PC-9 (cell line): Measurements from ENCODE around the gene CMTM6. TPM values are rescaled to one million over a fixed set of nuclear protein-coding genes. Genes with fewer than 3 reads are reported as not detected.

Source experiments
- BruUV-seq: library from RNA; stranded (reverse); fragments of 400-500 nt; replicated peaks from 2 replicates; lab custom pipeline; 2021; lab: Mats Ljungman, UMichigan
- CTCF ChIA-PET: fragments of 300-600 bp; sonication (Branson Sonifier 250); formaldehyde crosslinking; loops from one replicate; lab custom pipeline; 2022; ENCODE audit warnings: antibody characterized with exemption; lab: Charles Lee
- POLR2A ChIA-PET: fragments of 300-600 bp; sonication (Branson Sonifier 250); formaldehyde crosslinking; loops from one replicate; lab custom pipeline; 2022; ENCODE audit warnings: antibody characterized with exemption; ENCODE audit not compliant: unreplicated experiment; lab: Charles Lee
- DNase-seq, 2 experiments: peaks; one replicate each; pipeline versions ENCODE4 v3.0.0 to v3.0.0-alpha.2; 2015 to 2022; ENCODE audit warnings: mixed read lengths in 1 of 2
- H2AFZ ChIP-seq: fragments of 200-600 bp; sonication (generic); 2 replicates; pipeline ENCODE4 v1.8.1; 2017; ENCODE audit warnings: antibody characterized with exemption
- H3F3A ChIP-seq: fragments of 200-600 bp; sonication (generic); 2 replicates; pipeline ENCODE4 v1.8.1; 2017; ENCODE audit warnings: antibody characterized with exemption, mild to moderate bottlenecking, low read depth; ENCODE audit not compliant: insufficient read depth
- H3K27ac ChIP-seq: fragments of 200-600 bp; sonication (generic); 2 replicates; pipeline ENCODE4 v1.6.1; 2016; ENCODE audit warnings: mixed run types
- H3K27me3 ChIP-seq: fragments of 200-600 bp; sonication (generic); 2 replicates; pipeline ENCODE4 v1.6.1; 2016; ENCODE audit warnings: low read depth, mixed run types; ENCODE audit not compliant: insufficient read depth
- H3K36me3 ChIP-seq: fragments of 200-600 bp; sonication (generic); 2 replicates; pipeline ENCODE4 v1.6.1; 2016; ENCODE audit warnings: low read depth, mixed run types
- H3K4me1 ChIP-seq: fragments of 200-600 bp; sonication (generic); replicated peaks from 2 replicates; pipeline ENCODE4 v1.6.1; 2016; ENCODE audit warnings: mixed run types; ENCODE audit not compliant: insufficient read depth
- H3K4me2 ChIP-seq: fragments of 200-600 bp; sonication (generic); 2 replicates; pipeline ENCODE4 v1.6.1; 2017; ENCODE audit warnings: mixed run types
- H3K4me3 ChIP-seq: fragments of 200-600 bp; sonication (generic); 2 replicates; pipeline ENCODE4 v1.6.1; 2016; ENCODE audit warnings: mixed run types
- H3K79me2 ChIP-seq: fragments of 200-600 bp; sonication (generic); 2 replicates; pipeline ENCODE4 v1.6.1; 2017; ENCODE audit warnings: low read depth, mixed run types
- H3K9me2 ChIP-seq: fragments of 200-600 bp; sonication (generic); 2 replicates; pipeline ENCODE4 v1.8.1; 2017; ENCODE audit warnings: mild to moderate bottlenecking; ENCODE audit not compliant: insufficient read depth
- H3K9me3 ChIP-seq: fragments of 200-600 bp; sonication (generic); 2 replicates; pipeline ENCODE4 v1.8.1; 2016; ENCODE audit warnings: low read depth; ENCODE audit not compliant: insufficient read depth
- H4K20me1 ChIP-seq: fragments of 200-600 bp; sonication (generic); 2 replicates; pipeline ENCODE4 v1.8.1; 2017; ENCODE audit not compliant: insufficient read depth
- EZH2 ChIP-seq: fragments of 200-600 bp; sonication (generic); IDR thresholded peaks from 2 replicates; pipeline ENCODE4 v1.8.0; 2017; ENCODE audit warnings: antibody characterized with exemption, low read depth
- intact Hi-C: fragments of 100-400 bp; cut with micrococcal nuclease; formaldehyde crosslinking; loops from one replicate; pipeline ENCODE4 v1.10.0; 2022; ENCODE audit not compliant: unreplicated experiment
- total RNA-seq: library from RNA; stranded (reverse); gene quantifications from 2 replicates; pipeline ENCODE4 v1.2.3, GENCODE V29; 2021
- TF ChIP-seq, protein P1 (sequence below): fragments of 200-600 bp; sonication (generic); conservative IDR thresholded peaks from 2 replicates; pipeline ENCODE4 v1.6.1; 2017; ENCODE audit warnings: mixed run types, antibody characterized with exemption, mild to moderate bottlenecking, moderate library complexity

CMTM6 gene
- total RNA-seq, 1 experiment from 2014 or later: 69.4 TPM

DNA sequence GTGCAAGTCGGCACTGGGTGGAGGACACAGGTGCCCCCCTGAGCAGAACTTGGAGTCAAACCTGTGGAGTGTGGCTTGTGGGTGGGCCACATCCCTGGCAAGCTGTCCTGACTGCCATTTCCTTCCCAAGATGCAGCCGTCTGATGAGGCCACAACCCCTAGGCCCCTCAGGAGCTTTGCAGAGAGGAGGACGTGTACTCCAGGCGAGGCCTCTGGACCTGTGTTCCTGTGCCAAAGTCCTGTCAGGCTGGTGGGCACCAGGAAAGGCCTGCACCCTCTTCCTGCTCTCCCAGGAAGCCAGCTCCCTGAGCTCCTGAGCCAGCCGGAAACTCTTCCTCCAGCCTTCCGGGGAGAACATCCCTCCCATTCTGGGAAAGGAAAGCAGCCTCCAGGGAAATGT is 48.5 kb downstream of the CMTM6 start:
- Histone ChIP-seq H2AFZ (no peak overlapping the region), H3K4me3 (no peak overlapping the region), H4K20me1 (no peaks in the 10 kb centered on the region), H3K4me1 (no peaks in the 10 kb centered on the region), H3K9me2 (no peaks in the 10 kb centered on the region), H3K4me2 (no peak overlapping the region), H3K36me3 (no peaks in the 10 kb centered on the region), H3F3A (no peaks in the 10 kb centered on the region), H3K79me2 (no peaks in the 10 kb centered on the region), H3K27me3 (no peaks in the 10 kb centered on the region), H3K27ac (no peak overlapping the region), H3K9me3 (no peaks in the 10 kb centered on the region)
- TF ChIP-seq, protein P1, sequence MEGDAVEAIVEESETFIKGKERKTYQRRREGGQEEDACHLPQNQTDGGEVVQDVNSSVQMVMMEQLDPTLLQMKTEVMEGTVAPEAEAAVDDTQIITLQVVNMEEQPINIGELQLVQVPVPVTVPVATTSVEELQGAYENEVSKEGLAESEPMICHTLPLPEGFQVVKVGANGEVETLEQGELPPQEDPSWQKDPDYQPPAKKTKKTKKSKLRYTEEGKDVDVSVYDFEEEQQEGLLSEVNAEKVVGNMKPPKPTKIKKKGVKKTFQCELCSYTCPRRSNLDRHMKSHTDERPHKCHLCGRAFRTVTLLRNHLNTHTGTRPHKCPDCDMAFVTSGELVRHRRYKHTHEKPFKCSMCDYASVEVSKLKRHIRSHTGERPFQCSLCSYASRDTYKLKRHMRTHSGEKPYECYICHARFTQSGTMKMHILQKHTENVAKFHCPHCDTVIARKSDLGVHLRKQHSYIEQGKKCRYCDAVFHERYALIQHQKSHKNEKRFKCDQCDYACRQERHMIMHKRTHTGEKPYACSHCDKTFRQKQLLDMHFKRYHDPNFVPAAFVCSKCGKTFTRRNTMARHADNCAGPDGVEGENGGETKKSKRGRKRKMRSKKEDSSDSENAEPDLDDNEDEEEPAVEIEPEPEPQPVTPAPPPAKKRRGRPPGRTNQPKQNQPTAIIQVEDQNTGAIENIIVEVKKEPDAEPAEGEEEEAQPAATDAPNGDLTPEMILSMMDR: no peak
- no peak for TF ChIP-seq EZH2
- no TSS peak for BruUV-seq
- DNase-seq: no peak
- intact Hi-C loops: no loop called here
- CTCF ChIA-PET: no interaction called here
- POLR2A ChIA-PET: no interaction called here

DNA sequence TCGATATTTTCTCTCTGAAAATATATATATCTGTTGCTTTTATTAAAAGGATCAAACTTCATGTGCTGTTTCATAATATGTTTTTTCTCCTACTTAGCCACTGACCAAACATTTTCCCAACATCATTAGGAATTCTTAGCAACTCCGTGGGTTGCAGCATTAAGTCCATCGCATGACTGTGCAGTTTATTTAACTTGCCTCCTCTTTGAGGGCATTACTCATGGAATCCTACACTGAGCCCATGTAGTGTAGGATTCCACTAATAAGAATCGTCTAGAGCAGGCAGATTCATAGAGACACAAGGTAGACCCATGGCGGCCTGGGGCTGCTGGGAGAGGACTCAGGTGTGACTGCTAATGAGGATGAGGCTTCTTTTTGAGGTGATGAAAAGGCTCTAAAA is 49.3 kb downstream of the CMTM6 start:
- Histone ChIP-seq H2AFZ (no peak overlapping the region), H3K4me2 (no peak overlapping the region), H3F3A (no peaks in the 10 kb centered on the region), H3K27ac (no peak overlapping the region), H3K9me2 (no peaks in the 10 kb centered on the region), H4K20me1 (no peaks in the 10 kb centered on the region), H3K4me3 (no peak overlapping the region), H3K27me3 (no peaks in the 10 kb centered on the region), H3K4me1 (no peaks in the 10 kb centered on the region), H3K79me2 (no peaks in the 10 kb centered on the region), H3K36me3 (no peaks in the 10 kb centered on the region), H3K9me3 (no peaks in the 10 kb centered on the region)
- ChIA-PET CTCF (no interaction called here), POLR2A (no interaction called here)
- no peak for TF ChIP-seq EZH2
- TF ChIP-seq, protein P1: no peak
- intact Hi-C loops: no loop called here
- no peak for DNase-seq
- no TSS peak for BruUV-seq

DNA sequence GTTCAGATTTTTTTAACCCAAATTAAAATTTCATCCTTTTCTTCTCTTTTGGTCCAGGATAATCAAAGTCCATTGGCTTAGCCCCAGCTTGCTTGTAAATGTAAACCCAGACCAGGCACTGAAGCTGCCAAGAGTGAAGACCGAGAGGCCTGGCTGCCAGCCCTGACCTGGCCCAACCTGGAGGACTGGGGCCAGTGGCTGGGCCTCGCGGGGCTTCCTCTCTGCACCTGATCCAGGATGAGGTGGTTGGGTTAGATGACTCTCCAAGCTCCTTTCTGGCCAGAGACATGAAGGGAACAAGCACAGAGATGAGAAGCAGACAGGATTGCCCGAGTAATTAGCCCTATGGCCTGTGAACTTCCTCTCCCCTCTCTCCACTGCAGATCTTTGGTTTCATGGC is 50.6 kb downstream of the CMTM6 start:
- Histone ChIP-seq H4K20me1 (no peaks in the 10 kb centered on the region), H3K36me3 (no peaks in the 10 kb centered on the region), H3K4me2 (no peak overlapping the region), H3K27me3 (no peaks in the 10 kb centered on the region), H2AFZ (no peak overlapping the region), H3K79me2 (0 out of 2 replicates have a peak, but pooled peaks cover 2% of the 10 kb centered on the region), H3K9me3 (no peaks in the 10 kb centered on the region), H3K4me3 (no peak overlapping the region), H3K4me1 (no peaks in the 10 kb centered on the region), H3K9me2 (no peaks in the 10 kb centered on the region), H3K27ac (no peak overlapping the region), H3F3A (no peaks in the 10 kb centered on the region)
- BruUV-seq: no TSS peak
- ChIA-PET CTCF (interaction anchor here (0.7 kb wide), 1 partner anchor 30 kb away, joined by 4 read pairs; no protein-coding TSS in a partner anchor), POLR2A (no interaction called here)
- intact Hi-C loops: no loop called here
- no peak for DNase-seq
- TF ChIP-seq EZH2: no peak
- TF ChIP-seq, protein P1: no peak
